Effector memory CD4-positive, alpha-beta T cell (primary cell): ENCODE measurements around the gene TM4SF18.
A peak's percentile ranks its signal among the peaks of the same experiment; 100 is the strongest.

Experiments used
- DNase-seq, 3 donors: peaks; one replicate each; pipeline ENCODE4 v3.0.0-alpha.2; 2020
- H3K27ac ChIP-seq: 2 replicates; pipeline ENCODE4 v1.7.0; 2013; ENCODE audit warnings: mild to moderate bottlenecking, low read length, moderate library complexity; ENCODE audit not compliant: insufficient read depth, poor library complexity, severe bottlenecking
- H3K27me3 ChIP-seq: replicated peaks from 2 replicates; pipeline ENCODE4 v1.7.0; 2013; ENCODE audit warnings: mild to moderate bottlenecking, low read length; ENCODE audit not compliant: insufficient read depth, control insufficient read depth, poor library complexity, severe bottlenecking
- H3K36me3 ChIP-seq: 2 replicates; pipeline ENCODE4 v1.7.0; 2013; ENCODE audit warnings: mild to moderate bottlenecking, low read length, moderate library complexity; ENCODE audit not compliant: control insufficient read depth, insufficient read depth
- H3K4me1 ChIP-seq: 2 replicates; pipeline ENCODE4 v1.7.0; 2013; ENCODE audit warnings: low read length, mild to moderate bottlenecking; ENCODE audit not compliant: control insufficient read depth, insufficient read depth, poor library complexity, severe bottlenecking
- H3K4me3 ChIP-seq: 2 replicates; pipeline ENCODE4 v1.7.0; 2013; ENCODE audit warnings: low read length, low read depth, mild to moderate bottlenecking; ENCODE audit not compliant: insufficient read depth, poor library complexity, severe bottlenecking
- H3K9me3 ChIP-seq: 2 replicates; pipeline ENCODE4 v1.7.0; 2013; ENCODE audit warnings: mild to moderate bottlenecking, low read length, moderate library complexity; ENCODE audit not compliant: control insufficient read depth

The TM4SF18 gene

DNA sequence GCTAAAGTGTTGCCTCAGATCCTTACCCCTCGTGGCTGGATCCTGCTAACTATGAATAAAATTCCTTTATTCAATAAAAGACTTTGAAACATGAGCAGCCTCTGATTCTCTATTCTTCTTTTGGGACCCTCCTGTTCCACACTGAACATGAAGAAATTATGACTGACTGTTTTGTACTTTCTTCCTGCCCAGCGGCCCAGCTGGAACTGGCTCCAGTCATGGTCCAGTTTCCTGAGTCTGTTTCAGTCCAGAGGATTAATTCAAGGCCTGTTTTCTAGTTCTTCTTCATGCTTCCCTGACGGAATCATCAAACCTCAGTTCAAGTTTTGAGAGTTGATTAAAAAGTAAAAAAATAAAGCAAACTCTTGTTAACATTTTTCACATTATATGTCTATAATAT lies 59.2 kb downstream of the TM4SF18 start:
- H3K36me3 ChIP-seq: no peaks in the 10 kb centered on the region
- H3K27me3 ChIP-seq: no peaks in the 10 kb centered on the region
- no peak for DNase-seq
- H3K4me1 ChIP-seq: peaks cover 6% of the 10 kb centered on the region
- no peak overlapping the region for H3K27ac ChIP-seq
- H3K9me3 ChIP-seq: no peaks in the 10 kb centered on the region
- no peak overlapping the region for H3K4me3 ChIP-seq

DNA sequence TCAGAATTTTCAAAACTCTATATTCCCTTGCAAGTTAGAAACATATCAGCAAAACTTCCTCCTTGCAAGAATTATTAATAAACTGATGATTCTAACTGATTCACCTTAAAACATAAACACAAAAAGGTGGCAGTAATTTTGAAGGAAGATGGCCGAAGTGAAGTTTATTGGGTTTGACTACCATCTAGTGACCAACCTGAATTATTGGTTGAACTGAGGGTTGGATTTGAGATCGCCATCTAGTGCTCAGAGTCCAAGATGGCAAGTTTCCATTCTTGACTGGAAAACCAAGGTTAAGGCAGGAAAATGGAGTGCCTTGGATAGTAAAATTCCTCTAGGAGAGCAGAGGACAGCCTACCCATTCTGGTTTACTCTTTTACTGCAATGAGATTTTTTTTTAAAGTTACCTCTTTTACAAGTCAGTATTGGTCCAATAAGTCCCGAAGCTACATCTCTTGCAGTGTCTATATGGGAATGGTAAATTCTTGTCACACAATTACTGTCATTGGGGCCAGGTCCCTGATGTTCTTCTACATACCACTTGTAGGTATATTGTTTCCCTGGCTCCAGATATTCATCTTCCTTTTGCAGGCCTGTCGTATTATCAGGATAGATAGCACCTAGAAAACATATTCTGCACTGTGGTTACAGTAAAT lies 60.2 kb downstream of the TM4SF18 start:
- H3K27me3 ChIP-seq: no peaks in the 10 kb centered on the region
- peak in 1 of 3 donors; percentile 24 for DNase-seq

DNA sequence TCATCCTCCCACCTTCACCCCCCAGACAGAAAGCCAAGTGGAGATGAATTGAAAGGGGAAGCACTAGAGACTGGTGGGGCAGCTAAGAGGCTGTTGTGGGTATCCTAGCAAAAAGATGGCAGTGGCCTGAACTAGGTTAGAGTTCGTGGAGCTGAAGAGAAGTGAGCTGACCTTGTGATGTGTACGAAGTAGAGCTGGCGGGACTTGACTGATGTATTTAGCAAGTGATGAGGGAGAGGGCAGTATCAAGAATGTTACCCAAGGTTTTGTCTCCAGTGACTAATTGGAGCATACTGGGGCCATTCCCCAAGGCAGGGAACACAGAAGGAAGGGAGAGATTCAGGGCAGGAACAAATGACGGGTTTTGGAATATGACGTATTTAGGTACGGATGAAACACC lies 61.8 kb downstream of the TM4SF18 start:
- Histone ChIP-seq H3K27ac (no peak overlapping the region), H3K27me3 (no peaks in the 10 kb centered on the region), H3K4me1 (no peaks in the 10 kb centered on the region), H3K4me3 (no peak overlapping the region), H3K36me3 (no peaks in the 10 kb centered on the region), H3K9me3 (no peaks in the 10 kb centered on the region)
- DNase-seq: no peak

More for the DNA sequence above, 60.2 kb downstream of the TM4SF18 start:
- no peaks in the 10 kb centered on the region for H3K36me3 ChIP-seq
- no peaks in the 10 kb centered on the region for H3K9me3 ChIP-seq
- no peak overlapping the region for H3K27ac ChIP-seq
- H3K4me3 ChIP-seq: no peak overlapping the region
- H3K4me1 ChIP-seq: peaks cover 6% of the 10 kb centered on the region

DNA sequence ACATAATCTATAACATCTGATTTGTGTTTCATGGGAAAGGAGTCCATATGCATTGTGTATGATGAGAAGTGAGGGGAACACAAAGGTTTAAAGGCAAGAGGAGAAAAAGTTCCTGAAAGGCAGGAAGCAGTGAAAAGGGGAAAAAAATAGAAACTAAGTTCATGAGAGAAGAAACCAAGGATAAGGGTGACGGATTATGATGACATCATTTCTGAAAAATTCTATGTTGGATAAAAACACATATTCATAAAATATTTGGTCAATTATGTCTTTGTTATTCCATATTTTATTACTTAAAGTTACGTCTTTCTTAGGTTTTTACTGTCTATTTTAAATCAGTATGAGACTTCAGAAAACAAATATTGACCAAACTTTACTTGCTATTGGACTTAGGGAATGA lies 63.3 kb downstream of the TM4SF18 start:
- Histone ChIP-seq H3K4me1 (no peaks in the 10 kb centered on the region), H3K36me3 (no peaks in the 10 kb centered on the region), H3K27me3 (no peaks in the 10 kb centered on the region), H3K27ac (no peak overlapping the region), H3K9me3 (no peaks in the 10 kb centered on the region), H3K4me3 (no peak overlapping the region)
- no peak for DNase-seq

DNA sequence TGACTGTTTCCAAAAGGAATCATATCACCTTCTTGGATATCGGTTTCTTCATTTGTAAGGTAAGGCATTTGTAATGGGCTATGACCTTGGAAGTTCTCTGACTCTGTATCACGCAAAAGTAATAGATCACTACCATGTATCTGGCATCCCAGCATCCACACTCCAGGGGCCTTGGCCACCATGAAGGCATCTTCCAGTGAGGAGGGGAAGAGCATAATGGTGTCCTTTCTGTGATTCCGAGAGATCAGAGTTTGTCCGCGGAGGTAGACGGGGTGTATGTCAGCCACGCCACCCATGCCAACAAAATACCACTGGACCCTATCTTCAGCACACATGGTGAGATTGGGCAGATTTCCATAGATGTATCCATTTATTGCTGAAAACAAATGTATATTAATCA lies 63.7 kb downstream of the TM4SF18 start:
- H3K36me3 ChIP-seq: no peaks in the 10 kb centered on the region
- no peaks in the 10 kb centered on the region for H3K9me3 ChIP-seq
- no peak overlapping the region for H3K4me3 ChIP-seq
- no peaks in the 10 kb centered on the region for H3K4me1 ChIP-seq
- H3K27ac ChIP-seq: no peak overlapping the region
- no peak for DNase-seq
- no peaks in the 10 kb centered on the region for H3K27me3 ChIP-seq
